GM20000 (cell line): Measurements from ENCODE around the gene EGR4.

Source experiments
- DNase-seq: peaks from one replicate; pipeline ENCODE4 v3.0.0; 2012; ENCODE audit warnings: low spot score
- CTCF ChIP-seq: IDR thresholded peaks from 2 replicates; pipeline ENCODE4 v1.5.1; 2012; ENCODE audit warnings: mild to moderate bottlenecking, control low read depth; ENCODE audit errors: extremely low read depth, missing control alignments

Gene EGR4

DNA sequence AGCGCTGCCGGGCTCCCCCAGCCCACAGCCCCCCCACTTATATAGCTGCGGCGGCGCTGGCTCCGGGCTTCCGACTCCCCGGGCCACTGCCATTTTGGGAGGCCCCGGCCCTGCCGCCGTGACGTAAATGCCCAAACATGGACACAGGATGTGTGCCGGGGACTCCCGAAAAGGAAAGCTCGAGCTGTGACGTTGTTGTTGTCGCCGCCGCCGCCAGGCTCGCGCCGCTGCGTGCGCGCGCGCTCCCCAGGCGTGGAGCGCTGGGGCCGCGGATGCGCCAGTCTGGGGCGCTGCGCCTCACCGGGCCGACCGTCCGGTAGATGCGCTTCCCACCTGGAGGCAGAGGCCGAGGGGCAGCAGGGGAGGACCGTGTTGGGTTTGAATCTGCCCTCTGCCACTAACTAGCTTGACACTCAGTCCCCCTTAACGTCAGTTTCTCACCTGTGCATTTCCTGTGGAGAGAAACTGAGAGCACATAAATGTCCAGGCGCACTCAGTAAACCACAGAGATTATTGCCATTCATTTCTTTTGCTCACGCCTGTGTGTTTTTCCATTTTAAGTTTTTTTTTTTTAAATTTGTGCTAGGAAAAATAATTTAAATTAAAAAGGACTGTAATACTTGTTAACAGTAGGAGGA is at the start of gene EGR4:
Gene EGR4 (minus strand): TSS at position 15 of the 638 bp plus-strand sequence. CDS start 231 bp downstream, outside the sequence.
- no peak for TF ChIP-seq CTCF
- peak; percentile 97 for DNase-seq

- no peak for TF ChIP-seq CTCF
- DNase-seq, result no peak
These were observed 47.7 kb upstream of the EGR4 start for GRCh38 chr2:73341039-73341438.

DNA sequence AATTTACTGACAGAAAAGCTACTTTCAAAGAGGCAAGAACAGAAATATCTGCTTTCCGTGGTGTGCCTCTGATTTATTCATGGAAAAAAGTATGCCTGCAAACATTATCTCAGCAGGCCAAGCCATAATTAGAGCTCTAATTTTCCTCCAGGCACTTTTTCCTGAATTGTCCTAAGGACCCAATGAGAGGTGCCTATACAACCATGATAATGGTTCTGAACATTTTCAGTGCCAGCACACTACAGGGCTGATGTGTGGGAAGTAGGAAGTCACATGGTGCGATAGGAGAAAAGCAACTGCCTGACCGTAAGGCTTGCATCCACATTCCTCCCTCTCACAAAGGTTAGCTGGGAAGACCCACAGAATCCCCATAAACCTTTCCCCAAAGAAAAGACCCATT is 45.9 kb upstream of the EGR4 start:
- DNase-seq, result no peak
- TF ChIP-seq CTCF, result no peak

DNA sequence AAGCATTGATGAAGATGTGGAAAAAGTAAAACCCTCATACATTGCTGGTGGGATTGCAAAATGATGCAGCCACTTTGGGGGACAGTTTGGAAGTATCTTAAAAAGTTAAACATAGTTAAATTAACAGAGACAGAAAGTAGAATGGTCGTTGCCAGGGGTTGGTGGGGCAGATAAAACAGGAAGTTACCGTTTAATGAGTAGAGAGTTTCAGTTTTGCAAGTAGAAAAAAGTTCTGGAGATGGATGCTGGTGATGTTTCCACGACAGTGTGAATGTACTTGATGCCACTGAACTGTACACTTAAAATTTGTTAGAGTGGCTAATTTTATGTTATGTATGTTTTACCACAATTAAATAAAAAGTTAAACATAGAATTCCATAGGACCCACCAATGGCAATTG is 44.5 kb upstream of the EGR4 start:
- DNase-seq, result no peak
- no peak for TF ChIP-seq CTCF

DNA sequence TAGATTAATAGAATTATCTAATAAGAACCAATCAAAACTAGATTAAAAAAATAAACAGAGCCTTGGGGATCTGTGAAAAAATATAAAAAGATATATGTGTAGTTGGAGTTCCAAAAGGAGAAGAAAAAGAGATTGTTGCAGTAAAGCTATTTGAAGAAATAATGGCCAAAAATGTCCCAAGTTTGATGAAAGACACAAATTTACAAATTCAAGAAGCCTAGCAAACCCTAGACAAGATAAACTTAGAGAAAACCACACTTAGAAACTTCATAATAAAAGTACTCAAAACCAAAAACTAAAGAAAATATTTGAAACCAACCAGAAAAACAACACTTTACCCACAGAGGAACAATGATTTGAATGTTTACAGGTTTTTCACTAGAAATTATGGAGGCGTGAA is 41.3 kb upstream of the EGR4 start:
- no peak for TF ChIP-seq CTCF
- no peak for DNase-seq

DNA sequence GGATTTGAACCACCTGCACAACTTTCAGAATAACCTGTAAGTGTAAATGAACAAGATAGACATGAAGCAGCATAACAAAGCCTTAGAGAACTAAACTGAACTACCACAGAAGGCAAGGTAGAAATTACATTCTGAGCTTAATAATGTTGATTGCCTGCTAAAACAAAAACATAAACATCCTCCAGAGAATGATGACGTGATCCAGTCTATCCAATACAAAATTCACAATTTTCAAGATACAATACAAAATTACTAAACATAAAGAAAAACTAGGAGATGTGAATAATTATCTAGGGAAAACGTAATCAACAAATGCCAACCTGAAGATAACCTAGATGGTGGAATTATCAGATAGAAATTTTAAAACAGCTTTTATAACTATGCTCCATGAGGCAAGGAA is 40.7 kb upstream of the EGR4 start:
- DNase-seq, result no peak
- TF ChIP-seq CTCF, result no peak

- no peak for DNase-seq
- no peak for TF ChIP-seq CTCF
These were observed 40.2 kb upstream of the EGR4 start for GRCh38 chr2:73333564-73333963.
